HS-5 (cell line): ENCODE results near the gene SLC10A2.
"Not testable (repeated sequence)": the region's sequence is repeated elsewhere in the genome, so short reads cannot be mapped to it uniquely, and the experiment has no call there.

ENCODE experiments used
- DNase-seq: peaks from one replicate; pipeline ENCODE4 v3.0.0-alpha.2; 2012; ENCODE audit warnings: low read depth

Gene SLC10A2, protein sequence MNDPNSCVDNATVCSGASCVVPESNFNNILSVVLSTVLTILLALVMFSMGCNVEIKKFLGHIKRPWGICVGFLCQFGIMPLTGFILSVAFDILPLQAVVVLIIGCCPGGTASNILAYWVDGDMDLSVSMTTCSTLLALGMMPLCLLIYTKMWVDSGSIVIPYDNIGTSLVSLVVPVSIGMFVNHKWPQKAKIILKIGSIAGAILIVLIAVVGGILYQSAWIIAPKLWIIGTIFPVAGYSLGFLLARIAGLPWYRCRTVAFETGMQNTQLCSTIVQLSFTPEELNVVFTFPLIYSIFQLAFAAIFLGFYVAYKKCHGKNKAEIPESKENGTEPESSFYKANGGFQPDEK

DNA sequence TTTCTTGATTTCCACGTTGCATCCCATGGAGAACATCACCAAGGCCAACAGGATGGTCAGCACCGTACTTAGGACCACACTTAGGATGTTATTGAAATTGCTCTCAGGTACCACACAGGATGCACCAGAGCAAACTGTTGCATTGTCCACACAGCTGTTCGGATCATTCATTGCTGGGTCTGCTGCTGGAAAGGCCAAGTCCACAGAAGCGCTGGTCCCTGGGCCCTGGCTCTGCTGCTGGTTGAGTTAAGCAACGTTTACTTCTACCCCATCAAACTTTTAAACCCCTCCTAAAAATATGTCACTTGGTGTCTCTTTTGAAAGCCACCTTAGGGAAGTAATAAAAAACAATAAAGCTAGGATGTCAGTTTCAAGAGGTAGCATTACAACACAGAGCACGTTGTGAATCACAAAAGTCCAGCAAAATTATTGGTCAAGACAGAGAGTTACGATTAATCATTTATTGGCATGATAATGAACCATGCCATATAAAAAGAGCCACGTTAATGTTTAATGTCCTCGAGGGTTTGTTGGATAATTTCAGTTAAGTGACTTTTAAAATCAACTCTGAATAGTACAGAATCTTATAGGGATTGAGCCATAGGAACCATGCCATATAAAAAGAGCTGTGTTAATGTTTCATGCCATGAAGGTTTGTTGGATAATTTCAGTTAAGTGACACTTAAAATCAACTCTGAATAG, at the start of gene SLC10A2:
SLC10A2 (minus strand) TSS at position 339 of the 702 bp plus-strand sequence; CDS start at position 171, 168 bp downstream.
- no peak for DNase-seq

DNA sequence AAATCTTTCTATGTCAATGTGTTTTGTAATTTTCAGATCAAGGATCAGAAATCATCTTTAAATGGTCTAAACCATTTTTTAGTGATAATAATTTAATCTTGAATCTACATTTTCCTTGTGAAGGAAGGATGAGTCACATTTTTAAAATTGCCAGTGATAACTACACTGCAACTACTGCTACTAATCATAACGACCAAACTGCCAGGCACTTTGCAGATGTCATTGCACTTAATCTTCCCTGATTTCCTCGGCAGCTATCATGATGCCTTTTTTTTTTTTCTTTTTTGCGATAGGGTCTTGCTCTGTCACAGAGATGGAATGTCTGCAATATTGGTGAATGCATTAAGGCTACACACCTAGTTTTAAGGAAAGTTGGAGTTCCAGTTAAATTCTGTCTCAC, 41.4 kb upstream of the SLC10A2 start:
- no peak for DNase-seq

DNA sequence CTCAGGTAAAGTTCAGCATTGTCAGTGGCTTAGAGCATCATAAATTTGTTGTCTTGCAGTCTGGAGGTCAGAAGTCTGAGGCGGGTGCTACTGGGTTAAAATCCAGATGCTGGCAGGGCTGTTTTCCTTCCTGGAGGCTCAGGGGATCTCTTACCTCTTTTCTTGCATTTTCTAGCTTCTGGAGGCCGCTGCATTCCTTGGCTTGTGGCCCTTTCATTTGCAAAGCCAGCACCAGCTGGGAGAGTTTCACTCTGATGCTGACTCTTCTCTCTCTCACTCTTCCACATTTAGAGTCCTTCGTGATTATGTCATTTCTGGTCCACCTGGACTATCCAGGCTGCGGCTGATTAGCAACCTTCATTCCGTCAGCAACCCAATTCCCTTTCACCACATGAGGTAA, 38.1 kb upstream of the SLC10A2 start:
- no peak for DNase-seq

DNA sequence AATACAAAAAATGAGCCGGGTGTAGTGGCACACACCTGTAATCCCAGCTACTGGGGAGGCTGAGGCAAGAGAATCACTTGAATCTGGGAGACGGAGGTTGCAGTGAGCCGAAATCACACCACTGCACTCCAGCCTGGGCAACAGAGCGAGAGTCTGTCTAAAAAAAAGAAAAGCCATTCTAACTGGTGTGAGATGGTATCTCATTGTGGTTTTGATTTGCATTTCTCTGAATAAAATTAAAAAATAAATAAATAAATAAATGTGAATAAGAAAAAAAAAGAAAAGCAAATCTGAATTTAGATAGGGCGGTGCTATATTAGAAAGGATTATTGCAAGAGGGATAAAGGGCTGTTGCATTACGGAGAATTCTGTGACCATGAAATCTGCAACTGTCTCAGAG, 37.2 kb upstream of the SLC10A2 start:
- DNase-seq, result not testable (repeated sequence)

DNA sequence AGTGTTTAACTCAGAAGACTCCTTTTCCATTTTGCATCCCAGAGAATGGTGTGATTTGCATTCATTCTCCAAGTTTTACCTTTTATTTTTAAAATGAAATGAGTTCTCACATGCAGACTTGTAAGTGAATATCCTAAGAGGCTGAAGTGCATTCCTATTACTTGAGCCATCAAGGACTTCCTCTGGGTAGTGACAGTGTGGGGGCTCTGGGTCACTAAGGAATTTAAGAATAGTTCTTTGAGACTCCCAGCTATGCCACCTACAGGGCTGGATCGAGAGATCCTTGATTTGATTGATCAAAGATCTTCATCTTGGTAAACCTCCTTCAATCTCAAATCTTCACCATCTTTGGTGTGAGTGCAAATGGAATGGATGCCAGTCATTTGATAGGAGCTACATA, 36.3 kb upstream of the SLC10A2 start:
- DNase-seq, result peak; percentile 8

DNA sequence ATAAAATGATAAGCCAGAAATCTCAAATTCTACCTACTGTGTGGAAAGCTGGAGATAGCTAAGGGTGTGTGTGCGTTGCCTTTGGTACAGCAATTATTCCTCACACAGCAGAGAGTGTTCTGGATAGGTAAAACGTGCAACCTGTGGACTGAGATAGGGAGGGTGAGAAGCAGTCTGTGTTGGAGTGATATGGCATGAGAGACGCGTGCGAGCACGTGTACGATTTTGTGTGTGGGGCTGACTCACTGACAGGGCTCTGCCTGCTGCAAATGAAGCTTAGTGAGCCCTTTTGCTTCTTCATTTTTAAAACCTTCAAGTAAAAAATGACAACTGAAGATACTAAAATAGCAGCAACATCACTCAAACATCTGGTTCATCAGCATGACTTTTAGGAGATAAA, 35.7 kb upstream of the SLC10A2 start:
- DNase-seq, result no peak

DNA sequence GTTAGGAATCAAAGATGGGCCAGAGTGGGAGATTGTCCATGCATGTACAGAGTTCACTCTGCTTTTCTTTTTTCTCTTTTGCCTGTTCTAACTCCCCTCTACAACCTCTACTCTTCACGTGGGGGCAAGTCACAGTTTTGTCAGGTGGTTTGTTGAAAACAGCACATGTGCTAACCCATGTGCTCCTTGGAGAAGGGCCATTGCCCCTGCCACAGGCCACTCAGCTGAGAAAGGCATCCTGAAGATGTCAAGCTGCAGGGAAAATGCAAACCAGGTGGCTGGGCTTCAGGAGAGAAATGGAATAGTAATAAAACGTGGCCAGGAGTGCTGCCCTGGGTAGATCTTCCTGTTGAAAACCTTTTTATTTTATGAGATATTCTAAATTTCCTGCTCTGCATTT, 35.3 kb upstream of the SLC10A2 start:
- DNase-seq, result no peak

DNA sequence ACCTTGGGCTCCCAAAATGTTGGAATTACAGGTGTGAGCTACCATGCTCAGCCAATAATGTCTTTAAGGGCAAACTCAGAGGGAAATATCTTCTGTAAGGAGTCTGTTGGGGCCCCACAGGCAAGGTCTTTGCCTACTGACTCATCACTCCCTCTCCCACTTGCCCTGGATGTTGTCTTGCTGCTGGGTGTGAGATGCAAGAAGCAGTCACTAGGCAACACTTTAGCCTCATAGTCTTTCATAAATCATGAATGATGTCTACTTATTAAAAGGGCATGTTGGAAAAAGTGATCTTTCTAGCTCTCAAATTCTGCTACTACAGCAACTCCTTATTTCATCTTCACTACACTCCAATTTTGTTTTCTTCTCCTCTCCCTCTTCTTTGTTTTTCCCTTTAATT, 34.6 kb upstream of the SLC10A2 start:
- DNase-seq, result no peak

DNA sequence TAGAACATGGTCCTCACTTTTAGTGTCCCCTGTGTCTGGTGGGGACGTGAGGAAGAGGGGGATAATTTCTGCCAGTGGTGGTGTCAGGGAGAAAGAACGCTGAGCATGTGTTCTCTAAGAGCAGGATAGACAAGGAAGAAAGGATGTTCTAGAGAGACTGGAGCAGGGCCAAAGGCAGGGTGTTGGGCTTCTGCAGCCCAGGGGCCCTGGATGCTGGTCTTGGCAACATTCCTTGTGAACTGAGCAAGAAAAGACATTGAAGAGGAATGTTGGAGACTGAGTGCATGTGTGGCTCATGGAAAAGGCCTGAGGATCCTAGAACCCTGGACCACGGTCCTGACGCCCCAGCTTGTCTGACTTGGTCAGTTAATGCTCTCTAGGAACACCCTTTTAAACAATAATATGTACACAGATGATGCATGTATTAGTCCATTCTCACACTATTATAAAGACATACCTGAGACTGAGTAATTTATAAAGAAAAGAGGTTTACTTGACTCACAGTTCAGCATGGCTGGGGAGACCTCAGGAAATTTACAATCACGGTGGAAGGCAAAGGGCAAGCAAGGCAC, 33.6 kb upstream of the SLC10A2 start:
- no peak for DNase-seq

DNA sequence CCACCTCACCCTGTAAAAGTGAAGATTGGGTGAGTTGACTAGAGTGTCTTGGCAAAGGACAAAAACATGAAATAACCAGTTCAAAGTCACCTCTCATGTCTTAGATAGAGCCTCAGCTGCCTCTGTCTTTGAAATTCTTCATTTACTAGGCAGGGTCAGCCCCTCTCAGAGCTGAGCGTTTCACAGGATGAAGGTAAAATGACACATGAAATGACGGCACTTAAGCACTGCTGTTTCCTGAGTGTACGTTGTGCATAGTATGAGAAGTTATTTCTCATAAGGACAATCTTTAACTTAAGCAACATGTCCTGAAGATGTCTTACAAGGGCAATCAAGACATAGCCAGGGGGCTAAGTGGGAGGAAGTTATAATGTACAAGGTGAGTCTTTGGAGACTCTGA, 32.3 kb upstream of the SLC10A2 start:
- no peak for DNase-seq

DNA sequence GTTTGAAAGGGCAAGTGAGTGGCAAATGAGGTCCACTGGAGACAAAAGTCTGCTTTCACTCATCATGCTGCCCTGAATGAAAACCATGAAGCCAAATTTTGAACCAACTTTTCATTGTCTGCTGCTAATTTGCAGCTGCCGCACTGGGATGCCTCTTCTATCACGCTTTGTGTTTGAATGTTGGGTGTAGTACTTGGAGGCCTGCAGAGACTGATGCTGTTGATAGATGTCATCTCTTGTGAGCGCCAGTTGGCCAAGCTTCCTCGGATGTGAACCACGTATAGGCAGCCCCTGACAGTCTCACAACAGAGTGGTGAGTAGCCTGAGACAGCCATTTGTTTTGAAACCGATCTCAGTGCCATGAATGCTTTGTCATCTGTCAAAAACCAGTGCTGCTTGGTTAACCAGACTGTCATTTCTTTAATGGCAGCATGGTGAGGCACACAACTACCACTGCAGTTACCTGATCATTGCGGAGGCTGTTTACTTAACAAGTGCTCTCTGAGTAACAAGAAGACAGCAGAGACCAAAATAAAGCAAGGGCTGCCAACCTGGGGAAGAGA, 31.2 kb upstream of the SLC10A2 start:
- DNase-seq, result no peak

DNA sequence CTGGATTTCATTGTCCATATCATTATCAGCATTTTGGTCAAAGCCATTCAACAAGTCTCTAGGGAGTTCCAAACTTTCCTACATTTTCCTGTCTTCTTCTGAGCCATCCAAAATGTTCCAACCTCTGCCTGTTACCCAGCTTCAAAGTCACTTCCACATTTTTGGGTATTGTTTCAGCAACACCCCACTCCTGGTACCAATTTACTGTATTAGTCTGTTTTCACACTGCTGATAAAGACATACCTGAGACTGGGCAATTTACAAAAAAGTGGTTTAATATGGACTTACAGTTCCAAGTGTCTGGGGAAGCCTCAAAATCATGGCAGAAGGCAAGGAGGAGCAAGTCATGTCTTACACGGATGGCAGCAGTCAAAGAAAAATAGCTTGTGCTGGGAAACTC, 27.4 kb upstream of the SLC10A2 start:
- not testable (repeated sequence) for DNase-seq

DNA sequence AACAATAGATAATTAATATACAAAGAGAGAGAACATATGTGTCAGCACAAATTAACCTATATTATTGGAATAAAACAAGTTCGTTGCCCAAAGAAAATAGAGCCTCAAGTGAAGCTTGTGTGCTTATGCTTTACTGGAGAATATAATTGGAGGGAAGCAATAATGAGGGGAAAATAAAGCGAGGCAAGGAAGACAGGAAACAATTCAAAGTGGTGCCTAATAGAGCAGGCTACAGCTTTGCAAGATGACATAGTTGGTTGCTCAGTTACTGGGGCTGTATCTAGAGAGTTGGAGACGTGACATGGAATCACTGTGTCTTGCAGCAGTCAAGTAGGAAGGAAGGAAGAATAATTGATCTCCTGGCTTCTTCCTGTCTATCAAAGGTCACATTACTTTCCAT, 21.1 kb upstream of the SLC10A2 start:
- DNase-seq, result no peak

DNA sequence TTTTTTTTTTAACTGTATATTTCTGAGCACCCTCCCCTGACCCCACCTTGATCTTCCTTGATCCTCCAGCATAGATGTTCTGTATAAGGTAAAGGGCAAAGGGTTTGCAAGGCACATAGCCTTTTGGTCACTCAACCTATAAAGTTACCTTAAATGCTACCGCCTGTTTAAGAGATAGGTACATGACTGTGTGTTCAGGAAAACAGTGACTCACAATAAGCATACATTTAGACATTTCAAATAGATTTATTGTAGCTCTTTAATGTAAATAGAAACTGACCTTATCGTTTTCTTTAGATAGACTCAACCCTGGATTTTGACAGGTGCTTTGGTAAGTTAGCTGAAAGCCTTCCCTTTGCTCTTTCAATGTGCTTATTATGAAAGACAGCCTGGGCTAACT, 15.2 kb upstream of the SLC10A2 start:
- no peak for DNase-seq

DNA sequence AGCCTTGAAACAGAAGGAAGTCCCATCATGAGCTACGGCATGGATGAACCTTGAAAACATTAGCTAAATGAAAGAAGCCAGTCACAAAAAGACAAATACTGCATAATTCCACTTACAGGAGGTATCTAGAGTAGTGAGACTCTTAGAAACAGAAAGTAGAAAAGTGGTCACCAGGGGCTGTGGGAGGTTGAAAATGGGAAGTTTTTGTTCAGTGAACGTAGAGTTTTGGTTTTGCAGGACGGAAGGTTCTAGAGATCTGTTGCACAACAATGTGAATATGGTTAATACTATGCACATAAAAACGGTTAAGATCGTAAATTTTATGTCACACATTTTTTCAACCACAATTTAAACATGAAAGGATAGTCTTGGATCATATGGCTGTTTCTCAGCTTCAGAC, 11.9 kb upstream of the SLC10A2 start:
- no peak for DNase-seq

DNA sequence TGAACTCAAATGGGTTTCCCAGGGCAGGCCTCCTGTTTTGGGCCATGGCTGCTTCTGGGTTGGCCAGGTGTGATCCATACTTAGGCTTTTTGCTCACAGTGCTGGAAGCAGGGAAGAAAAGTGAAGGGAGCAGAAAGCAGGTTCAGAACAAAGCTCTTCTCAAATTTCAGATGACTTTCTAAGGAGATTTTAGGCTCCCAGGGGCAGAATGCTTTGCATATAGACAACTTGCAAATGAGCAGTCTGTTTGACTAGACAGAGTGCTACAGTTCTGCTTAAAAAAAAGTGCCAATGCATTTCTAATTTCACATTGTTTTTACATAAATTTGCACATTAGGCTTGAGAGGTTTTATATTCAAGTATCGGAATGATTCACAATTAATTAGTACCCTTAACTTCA, 2.6 kb upstream of the SLC10A2 start:
- DNase-seq, result no peak

DNA sequence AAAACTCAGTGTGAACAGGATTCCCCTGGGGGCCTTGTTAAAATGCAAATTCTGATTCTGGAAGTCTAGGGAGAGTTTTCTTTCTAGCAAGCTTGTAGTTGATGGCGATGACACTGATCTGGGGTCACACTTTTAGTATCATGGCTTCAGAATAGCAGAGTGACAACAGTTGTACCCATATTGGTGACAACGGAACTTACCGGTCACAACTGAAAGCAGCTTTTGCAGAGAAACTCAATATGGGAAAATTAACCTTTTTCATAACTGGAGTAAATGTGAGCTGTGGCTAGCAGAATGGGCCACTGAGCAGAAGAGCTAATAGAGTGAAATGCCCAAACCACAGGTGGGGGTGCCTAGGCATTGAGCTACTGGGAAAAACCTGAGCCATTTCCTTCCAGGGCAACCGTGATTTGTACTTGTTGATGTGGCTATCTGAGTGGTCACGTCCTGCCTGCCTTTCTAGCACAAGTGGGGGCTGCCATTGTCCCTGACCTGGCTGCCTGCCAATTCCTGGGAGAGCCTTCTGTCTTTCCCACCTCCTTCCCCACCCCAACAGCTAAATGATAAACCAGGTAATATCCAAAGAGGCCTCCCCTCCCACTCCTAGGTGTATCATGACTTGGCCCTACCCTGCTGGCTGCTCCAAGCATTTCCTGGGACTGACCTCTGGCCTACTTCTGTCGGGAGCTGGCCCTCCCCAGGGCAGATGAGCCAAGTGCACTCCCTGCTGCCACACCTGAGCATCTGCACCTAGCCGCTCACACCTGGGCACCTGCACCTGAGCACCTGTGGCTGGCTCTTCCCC, 1.7 kb upstream of the SLC10A2 start:
- no peak for DNase-seq

DNA sequence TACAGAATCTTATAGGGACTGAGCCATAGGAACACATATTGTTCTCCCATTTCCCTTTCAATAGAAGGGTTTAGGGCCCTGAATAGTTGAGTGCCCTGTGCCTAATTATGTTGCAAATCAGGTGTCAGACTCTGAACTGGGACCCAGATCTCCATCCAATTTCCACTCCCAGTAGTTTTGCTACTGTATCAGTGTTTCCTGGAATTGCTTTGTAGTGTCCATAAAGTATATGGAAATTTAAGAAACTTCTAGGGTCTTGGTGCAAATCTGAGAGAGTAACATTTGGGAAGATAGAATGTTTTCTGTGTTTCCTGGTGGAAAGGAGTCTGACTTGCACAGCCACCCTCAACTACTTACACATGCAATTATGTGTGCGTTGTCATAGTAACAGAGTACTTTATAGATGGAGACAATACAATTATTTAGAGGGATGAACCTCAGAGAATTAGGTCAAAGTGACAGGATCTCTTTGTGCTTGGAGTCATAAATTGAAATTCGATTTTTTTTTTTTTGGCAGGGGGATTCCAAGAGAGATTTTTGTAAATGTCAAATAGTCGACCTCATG, 646 bp upstream of the SLC10A2 start:
- DNase-seq, result no peak

DNA sequence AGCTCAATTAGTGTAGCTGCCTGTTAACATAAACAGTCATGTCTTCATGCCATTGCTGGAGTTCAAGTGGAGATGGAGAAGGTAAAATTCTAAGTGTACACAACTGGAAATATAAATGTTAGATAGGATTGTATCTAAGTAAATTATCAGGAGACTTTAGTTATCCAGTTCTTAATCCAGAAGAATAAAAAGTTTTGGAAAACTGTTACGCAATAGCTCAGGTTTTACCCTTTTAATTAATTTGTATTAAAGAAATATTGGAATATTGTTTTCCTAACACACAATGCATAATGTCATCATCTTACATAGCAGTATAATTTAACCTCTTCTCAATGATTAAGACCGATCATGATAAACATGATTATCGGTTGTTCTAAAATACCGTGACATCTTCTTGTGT, 2.8 kb downstream of the SLC10A2 start:
- no peak for DNase-seq

DNA sequence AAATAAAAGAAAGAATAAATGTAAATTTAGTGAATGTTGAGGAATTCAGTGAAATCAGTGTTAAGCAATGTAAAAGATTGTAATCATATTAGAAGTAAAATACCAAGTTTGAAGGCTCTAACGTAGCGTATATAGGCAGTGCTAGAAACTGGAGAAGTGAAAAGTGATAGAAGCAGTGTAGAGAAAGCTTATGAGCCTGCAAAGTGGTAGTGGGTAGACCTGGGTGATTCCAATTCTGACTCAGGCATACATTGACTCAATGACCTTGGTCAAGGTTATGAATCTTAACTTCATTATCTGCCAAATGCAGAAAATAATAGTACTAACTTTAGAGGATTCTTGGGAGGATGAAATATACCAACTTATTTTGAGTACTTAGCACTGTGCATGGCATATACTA, 4.1 kb downstream of the SLC10A2 start:
- DNase-seq, result no peak

DNA sequence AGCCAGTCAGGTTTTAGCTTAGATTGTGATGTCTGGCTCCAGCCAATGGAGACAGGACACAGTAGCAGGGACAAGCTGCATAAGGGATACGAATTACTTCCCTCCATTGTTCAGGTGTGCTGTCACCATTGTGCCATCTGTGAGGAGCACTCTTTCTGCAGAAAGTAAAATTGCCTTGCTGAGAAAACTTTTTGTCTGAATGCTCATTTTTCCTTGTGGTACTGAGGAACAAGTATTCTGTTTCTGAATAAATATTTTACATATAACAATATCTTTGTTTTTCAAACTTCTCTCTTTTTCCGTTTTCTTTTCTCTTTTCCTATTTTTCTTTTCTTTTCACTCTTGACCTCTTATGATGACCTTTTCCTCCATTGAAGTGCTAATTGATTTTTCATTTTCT, 10.2 kb downstream of the SLC10A2 start:
- DNase-seq, result no peak

DNA sequence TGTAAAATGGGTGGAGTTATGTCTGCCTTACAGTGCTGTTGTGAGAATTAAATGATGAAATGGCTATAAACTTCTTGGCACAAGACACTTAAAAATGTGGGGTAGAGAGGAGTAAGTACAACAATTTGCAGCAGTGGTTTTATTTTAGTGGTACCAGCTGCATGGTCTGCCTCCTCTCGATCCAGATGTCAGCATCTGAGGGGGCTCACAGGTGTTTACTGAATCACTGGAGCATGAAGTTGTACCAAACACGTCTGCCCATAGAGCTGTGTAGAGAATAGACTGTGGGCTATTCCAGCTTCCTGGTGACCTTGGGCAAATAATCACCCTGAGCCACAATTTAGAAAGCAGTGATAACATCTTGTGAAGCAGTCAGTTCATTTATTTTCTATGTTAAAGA, 11.1 kb downstream of the SLC10A2 start:
- no peak for DNase-seq
